Measurements from ENCODE around the gene CASTOR1.

The CASTOR1 gene

GRCh38 chr22:30287648-30288418, 1.5 kb downstream of the CASTOR1 start:
- peak; percentile 18 for ATAC-seq
- no peak overlapping the region for H3K27ac Mint-ChIP-seq
- peak; percentile 91 for DNase-seq
- H3K27me3 Mint-ChIP-seq = no peaks in the 10 kb centered on the region
- no peaks in the 10 kb centered on the region for H3K9me3 Mint-ChIP-seq
- peaks cover 25% of the 10 kb centered on the region for H3K4me1 Mint-ChIP-seq
- no peaks in the 10 kb centered on the region for H3K36me3 Mint-ChIP-seq (ENCODE audit: low read depth)
- peak overlapping the region; percentile 74 for H3K4me3 Mint-ChIP-seq

GRCh38 chr22:30286813-30287647, 2.3 kb downstream of the CASTOR1 start:
- H3K27ac Mint-ChIP-seq = no peak overlapping the region
- H3K4me1 Mint-ChIP-seq = peaks cover 26% of the 10 kb centered on the region
- no peaks in the 10 kb centered on the region for H3K27me3 Mint-ChIP-seq
- ATAC-seq = no peak
- H3K9me3 Mint-ChIP-seq = no peaks in the 10 kb centered on the region
- peak; percentile 93 for DNase-seq
- H3K4me3 Mint-ChIP-seq = no peak overlapping the region
- no peaks in the 10 kb centered on the region for H3K36me3 Mint-ChIP-seq (ENCODE audit: low read depth)

- DNase-seq = no peak
- no peaks in the 10 kb centered on the region for H3K27me3 Mint-ChIP-seq
- no peak for ATAC-seq
- H3K36me3 Mint-ChIP-seq (ENCODE audit: low read depth) = no peaks in the 10 kb centered on the region
- H3K4me1 Mint-ChIP-seq = peaks cover 26% of the 10 kb centered on the region
- no peak overlapping the region for H3K4me3 Mint-ChIP-seq
- H3K27ac Mint-ChIP-seq = no peak overlapping the region
- H3K9me3 Mint-ChIP-seq = no peaks in the 10 kb centered on the region
Measured at GRCh38 chr22:30286331-30286730, 3.0 kb downstream of the CASTOR1 start.

GRCh38 chr22:30285846-30286200, 3.5 kb downstream of the CASTOR1 start:
- Mint-ChIP-seq H3K27me3 (no peaks in the 10 kb centered on the region), H3K9me3 (no peaks in the 10 kb centered on the region), H3K4me1 (peaks cover 26% of the 10 kb centered on the region), H3K36me3 (ENCODE audit: low read depth) (no peaks in the 10 kb centered on the region), H3K27ac (no peak overlapping the region), H3K4me3 (no peak overlapping the region)
- no peak for DNase-seq
- ATAC-seq = no peak

GRCh38 chr22:30285176-30285845, 4.0 kb downstream of the CASTOR1 start:
- no peak overlapping the region for H3K4me3 Mint-ChIP-seq
- no peak overlapping the region for H3K27ac Mint-ChIP-seq
- ATAC-seq (no peak), DNase-seq (no peak)
- H3K4me1 Mint-ChIP-seq = peaks cover 23% of the 10 kb centered on the region
- H3K36me3 Mint-ChIP-seq (ENCODE audit: low read depth) = no peaks in the 10 kb centered on the region
- no peaks in the 10 kb centered on the region for H3K9me3 Mint-ChIP-seq
- H3K27me3 Mint-ChIP-seq = no peaks in the 10 kb centered on the region

GRCh38 chr22:30284666-30285065, 4.6 kb downstream of the CASTOR1 start:
- Mint-ChIP-seq H3K4me3 (no peak overlapping the region), H3K27me3 (no peaks in the 10 kb centered on the region), H3K4me1 (peaks cover 20% of the 10 kb centered on the region), H3K27ac (no peak overlapping the region), H3K36me3 (ENCODE audit: low read depth) (no peaks in the 10 kb centered on the region), H3K9me3 (no peaks in the 10 kb centered on the region)
- no peak for DNase-seq
- no peak for ATAC-seq

GRCh38 chr22:30284172-30284571, 5.1 kb downstream of the CASTOR1 start:
- Mint-ChIP-seq H3K27ac (no peak overlapping the region), H3K36me3 (ENCODE audit: low read depth) (no peaks in the 10 kb centered on the region), H3K27me3 (no peaks in the 10 kb centered on the region), H3K9me3 (no peaks in the 10 kb centered on the region), H3K4me1 (peaks cover 23% of the 10 kb centered on the region), H3K4me3 (no peak overlapping the region)
- DNase-seq = no peak
- no peak for ATAC-seq

- H3K4me3 Mint-ChIP-seq = no peak overlapping the region
- H3K36me3 Mint-ChIP-seq (ENCODE audit: low read depth) = no peaks in the 10 kb centered on the region
- no peaks in the 10 kb centered on the region for H3K9me3 Mint-ChIP-seq
- H3K27ac Mint-ChIP-seq = no peak overlapping the region
- no peaks in the 10 kb centered on the region for H3K27me3 Mint-ChIP-seq
- DNase-seq (no peak), ATAC-seq (no peak)
- peaks cover 23% of the 10 kb centered on the region for H3K4me1 Mint-ChIP-seq
Measured at GRCh38 chr22:30283342-30283741, 6.0 kb downstream of the CASTOR1 start.

- no peak for ATAC-seq
- peaks cover 18% of the 10 kb centered on the region for H3K4me1 Mint-ChIP-seq
Measured at GRCh38 chr22:30282616-30283046, 6.7 kb downstream of the CASTOR1 start.

GRCh38 chr22:30280505-30280904, 8.8 kb downstream of the CASTOR1 start:
- Mint-ChIP-seq H3K27me3 (no peaks in the 10 kb centered on the region), H3K9me3 (no peaks in the 10 kb centered on the region), H3K36me3 (ENCODE audit: low read depth) (no peaks in the 10 kb centered on the region), H3K27ac (no peak overlapping the region), H3K4me3 (no peak overlapping the region), H3K4me1 (peaks cover 31% of the 10 kb centered on the region)
- no peak for DNase-seq
- ATAC-seq = no peak

More at GRCh38 chr22:30282616-30283046, 6.7 kb downstream of the CASTOR1 start:
- Mint-ChIP-seq H3K9me3 (no peaks in the 10 kb centered on the region), H3K4me3 (no peak overlapping the region), H3K27ac (no peak overlapping the region), H3K27me3 (no peaks in the 10 kb centered on the region), H3K36me3 (ENCODE audit: low read depth) (no peaks in the 10 kb centered on the region)
- no peak for DNase-seq

- ATAC-seq (no peak), DNase-seq (no peak)
- H3K4me1 Mint-ChIP-seq = peaks cover 36% of the 10 kb centered on the region
- no peak overlapping the region for H3K27ac Mint-ChIP-seq
- H3K4me3 Mint-ChIP-seq = no peak overlapping the region
- no peaks in the 10 kb centered on the region for H3K27me3 Mint-ChIP-seq
- no peaks in the 10 kb centered on the region for H3K36me3 Mint-ChIP-seq (ENCODE audit: low read depth)
- no peaks in the 10 kb centered on the region for H3K9me3 Mint-ChIP-seq
Measured at GRCh38 chr22:30279932-30280331, 9.4 kb downstream of the CASTOR1 start.

- H3K27ac Mint-ChIP-seq = no peak overlapping the region
- DNase-seq = no peak
- H3K4me1 Mint-ChIP-seq = peaks cover 41% of the 10 kb centered on the region
- H3K9me3 Mint-ChIP-seq = no peaks in the 10 kb centered on the region
- no peaks in the 10 kb centered on the region for H3K27me3 Mint-ChIP-seq
- no peaks in the 10 kb centered on the region for H3K36me3 Mint-ChIP-seq (ENCODE audit: low read depth)
- H3K4me3 Mint-ChIP-seq = no peak overlapping the region
- ATAC-seq = no peak
Measured at GRCh38 chr22:30279046-30279788, 10.1 kb downstream of the CASTOR1 start.

GRCh38 chr22:30277547-30278344, 11.6 kb downstream of the CASTOR1 start:
- peaks cover 37% of the 10 kb centered on the region for H3K4me1 Mint-ChIP-seq
- no peaks in the 10 kb centered on the region for H3K27me3 Mint-ChIP-seq
- no peaks in the 10 kb centered on the region for H3K36me3 Mint-ChIP-seq (ENCODE audit: low read depth)
- no peak for DNase-seq
- H3K9me3 Mint-ChIP-seq = no peaks in the 10 kb centered on the region
- no peak overlapping the region for H3K4me3 Mint-ChIP-seq
- ATAC-seq = no peak
- H3K27ac Mint-ChIP-seq = no peak overlapping the region

Data from activated naive CD8-positive, alpha-beta T cell treated with anti-CD3 and anti-CD28 coated beads, Interleukin-2, amount 50 U/mL, for 24 hours (primary cell).